Memory B cell (primary cell): ENCODE measurements around the gene SPINT4.
A peak's percentile ranks its signal among the peaks of the same experiment; 100 is the strongest.
"Not testable (repeated sequence)": the region's sequence is repeated elsewhere in the genome, so short reads cannot be mapped to it uniquely, and the experiment has no call there.

Experiments
- ATAC-seq: fragments of 150-1000 bp; cut with Tn5 transposase; 2 replicates; pipeline ENCODE4 v1.10.0; 2021; ENCODE audit warnings: low read depth, mild to moderate bottlenecking, moderate library complexity
- DNase-seq, 2 donors: peaks; one replicate each; pipeline ENCODE4 v3.0.0; 2022; ENCODE audit warnings: low spot score in 2 of 2
- H3K27ac Mint-ChIP-seq: one replicate; pipeline ENCODE4 v1.8.0; 2022; ENCODE audit warnings: mild to moderate bottlenecking, moderate library complexity, mixed read lengths
- H3K27me3 Mint-ChIP-seq: one replicate; pipeline ENCODE4 v1.8.0; 2022; ENCODE audit warnings: mixed read lengths
- H3K36me3 Mint-ChIP-seq: one replicate; pipeline ENCODE4 v1.8.0; 2022; ENCODE audit warnings: mild to moderate bottlenecking, mixed read lengths
- H3K4me1 Mint-ChIP-seq: one replicate; pipeline ENCODE4 v1.8.0; 2022; ENCODE audit warnings: mixed read lengths
- H3K4me3 Mint-ChIP-seq: one replicate; pipeline ENCODE4 v1.8.0; 2022; ENCODE audit warnings: mild to moderate bottlenecking, moderate library complexity, mixed read lengths
- H3K9me3 Mint-ChIP-seq: one replicate; pipeline ENCODE4 v1.8.0; 2022; ENCODE audit warnings: mixed read lengths

SPINT4 gene

GRCh38 chr20:45722047-45722446, at the start of gene SPINT4:
Gene SPINT4 (plus strand): TSS chr20:45722347. CDS start chr20:45722368, 21 bp downstream.
- ATAC-seq, result no peak
- Mint-ChIP-seq H3K4me3 (no peak within 1 kb of the TSS), H3K27me3 (peaks cover 4% of the 10 kb centered on the region), H3K4me1 (peaks cover 3% of the 10 kb centered on the region), H3K9me3 (peaks cover 3% of the 10 kb centered on the region), H3K27ac (no peak within 1 kb of the TSS), H3K36me3 (peaks cover 2% of the 10 kb centered on the region)
- no peak for DNase-seq

GRCh38 chr20:45672765-45673164, 49.4 kb upstream of the SPINT4 start:
- DNase-seq (no peak), ATAC-seq (no peak)
- Mint-ChIP-seq H3K36me3 (peaks cover 3% of the 10 kb centered on the region), H3K27me3 (peaks cover 11% of the 10 kb centered on the region), H3K4me3 (no peak overlapping the region), H3K9me3 (peaks cover 16% of the 10 kb centered on the region), H3K4me1 (no peaks in the 10 kb centered on the region), H3K27ac (no peak overlapping the region)

- Mint-ChIP-seq H3K4me3 (no peak overlapping the region), H3K36me3 (peaks cover 11% of the 10 kb centered on the region), H3K9me3 (peaks cover 26% of the 10 kb centered on the region), H3K27me3 (peaks cover 10% of the 10 kb centered on the region), H3K4me1 (no peaks in the 10 kb centered on the region), H3K27ac (no peak overlapping the region)
- DNase-seq, result no peak
- ATAC-seq, result no peak
Observed at GRCh38 chr20:45679650-45680049, 42.5 kb upstream of the SPINT4 start.

GRCh38 chr20:45685896-45686295, 36.3 kb upstream of the SPINT4 start:
- Mint-ChIP-seq H3K27me3 (peaks cover 9% of the 10 kb centered on the region), H3K4me3 (no peak overlapping the region), H3K27ac (no peak overlapping the region), H3K4me1 (peaks cover 2% of the 10 kb centered on the region), H3K36me3 (no peaks in the 10 kb centered on the region), H3K9me3 (peaks cover 1% of the 10 kb centered on the region)
- no peak for DNase-seq
- ATAC-seq, result no peak

DNA sequence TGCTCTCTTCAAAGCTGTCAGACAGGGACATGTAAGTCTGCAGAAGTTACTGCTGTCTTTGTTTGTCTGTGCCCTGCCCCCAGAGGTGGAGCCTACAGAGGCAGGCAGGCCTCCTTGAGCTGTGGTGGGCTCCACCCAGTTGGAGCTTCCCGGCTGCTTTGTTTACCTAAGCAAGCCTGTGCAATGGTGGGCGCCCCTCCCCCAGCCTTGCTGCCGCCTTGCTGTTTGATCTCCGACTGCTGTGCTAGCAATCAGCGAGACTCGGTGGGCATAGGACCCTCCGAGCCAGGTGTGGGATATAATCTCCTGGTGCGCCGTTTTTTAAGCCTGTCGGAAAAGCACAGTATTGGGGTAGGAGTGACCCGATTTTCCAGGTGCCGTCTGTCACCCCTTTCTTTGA, 28.8 kb upstream of the SPINT4 start:
- peaks cover 13% of the 10 kb centered on the region for H3K27me3 Mint-ChIP-seq
- not testable (repeated sequence) for H3K27ac Mint-ChIP-seq, H3K9me3 Mint-ChIP-seq, H3K4me3 Mint-ChIP-seq, ATAC-seq, H3K36me3 Mint-ChIP-seq, H3K4me1 Mint-ChIP-seq, DNase-seq

DNA sequence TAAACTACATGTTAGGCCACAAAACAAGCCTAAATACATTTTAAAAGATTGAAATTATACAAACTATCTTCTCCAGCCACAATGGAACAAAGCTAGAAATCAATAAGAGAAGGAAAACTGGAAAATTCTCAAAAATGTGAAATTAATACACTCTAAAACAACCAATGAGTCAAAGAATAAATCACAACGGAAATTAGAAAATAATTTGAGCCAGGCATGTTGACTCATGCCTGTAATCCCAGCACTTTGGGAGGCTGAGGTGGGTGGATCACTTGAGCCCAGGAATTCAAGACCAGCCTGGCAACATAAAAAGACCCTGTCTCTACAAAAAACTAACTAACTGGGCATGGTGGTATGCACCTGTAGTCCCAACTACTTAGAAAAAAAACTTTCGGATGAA, 26.7 kb upstream of the SPINT4 start:
- no peaks in the 10 kb centered on the region for H3K36me3 Mint-ChIP-seq

DNA sequence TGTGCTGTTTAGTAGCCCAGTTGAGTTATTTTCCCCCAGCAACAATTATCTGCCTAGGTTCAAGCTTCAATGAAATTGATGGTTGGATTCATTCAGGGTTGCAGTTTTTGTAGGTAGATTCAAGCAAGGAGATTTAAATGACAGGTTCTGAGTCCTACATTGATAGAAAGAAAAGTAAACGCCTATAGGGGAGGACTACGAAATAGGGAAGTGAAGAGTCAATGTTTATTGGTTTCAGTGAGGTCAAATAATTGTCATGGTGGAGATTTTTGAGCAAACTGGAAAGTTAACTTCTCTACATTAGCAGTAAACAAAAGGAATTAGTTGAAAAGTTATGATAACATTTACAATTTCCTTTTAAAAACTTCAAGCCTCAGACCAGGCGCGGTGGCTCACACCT, 21.0 kb upstream of the SPINT4 start:
- Mint-ChIP-seq H3K36me3 (no peaks in the 10 kb centered on the region), H3K9me3 (no peaks in the 10 kb centered on the region), H3K4me1 (peaks cover 9% of the 10 kb centered on the region), H3K27ac (no peak overlapping the region), H3K4me3 (no peak overlapping the region), H3K27me3 (peaks cover 5% of the 10 kb centered on the region)
- DNase-seq, result no peak
- peak; percentile 46 for ATAC-seq

More for the DNA sequence above, 26.7 kb upstream of the SPINT4 start:
- H3K27ac Mint-ChIP-seq, result no peak overlapping the region
- peaks cover 11% of the 10 kb centered on the region for H3K27me3 Mint-ChIP-seq
- DNase-seq, result no peak
- H3K4me1 Mint-ChIP-seq, result peaks cover 2% of the 10 kb centered on the region
- H3K9me3 Mint-ChIP-seq, result peaks cover 1% of the 10 kb centered on the region
- H3K4me3 Mint-ChIP-seq, result no peak overlapping the region
- no peak for ATAC-seq

GRCh38 chr20:45701873-45702272, 20.3 kb upstream of the SPINT4 start, which contains the start of gene WFDC13:
Gene WFDC13 (plus strand): TSS chr20:45702038. CDS start chr20:45702124, 86 bp downstream.
- Mint-ChIP-seq H3K4me3 (no peak within 1 kb of the TSS), H3K4me1 (peaks cover 9% of the 10 kb centered on the region), H3K27me3 (peaks cover 5% of the 10 kb centered on the region), H3K27ac (no peak within 1 kb of the TSS), H3K36me3 (no peaks in the 10 kb centered on the region), H3K9me3 (no peaks in the 10 kb centered on the region)
- ATAC-seq (no peak), DNase-seq (no peak)

GRCh38 chr20:45704969-45705637, 17.0 kb upstream of the SPINT4 start, which contains the start of gene WFDC10B:
Gene WFDC10B (minus strand): TSS chr20:45705019. CDS start chr20:45685992, 19,027 bp downstream.
- ATAC-seq, result no peak
- Mint-ChIP-seq H3K36me3 (no peaks in the 10 kb centered on the region), H3K27ac (no peak within 1 kb of the TSS), H3K27me3 (peaks cover 5% of the 10 kb centered on the region), H3K4me1 (peaks cover 7% of the 10 kb centered on the region), H3K9me3 (peaks cover 1% of the 10 kb centered on the region), H3K4me3 (no peak within 1 kb of the TSS)
- no peak for DNase-seq

GRCh38 chr20:45716141-45716688, 5.9 kb upstream of the SPINT4 start:
- not testable (repeated sequence) for H3K36me3 Mint-ChIP-seq, H3K9me3 Mint-ChIP-seq, H3K27me3 Mint-ChIP-seq, DNase-seq
- Mint-ChIP-seq H3K27ac (peak overlapping the region; percentile 19), H3K4me1 (peaks cover 13% of the 10 kb centered on the region), H3K4me3 (peak overlapping the region; percentile 8)
- ATAC-seq, result peak; percentile 51

- Mint-ChIP-seq H3K27me3 (peaks cover 3% of the 10 kb centered on the region), H3K27ac (no peak overlapping the region), H3K4me3 (no peak overlapping the region), H3K36me3 (no peaks in the 10 kb centered on the region), H3K9me3 (no peaks in the 10 kb centered on the region), H3K4me1 (peaks cover 4% of the 10 kb centered on the region)
- no peak for ATAC-seq
- no peak for DNase-seq
Observed at GRCh38 chr20:45725134-45725533, 3.0 kb downstream of the SPINT4 start.

GRCh38 chr20:45727044-45727443, 4.9 kb downstream of the SPINT4 start:
- Mint-ChIP-seq H3K36me3 (peaks cover 2% of the 10 kb centered on the region), H3K27me3 (peaks cover 6% of the 10 kb centered on the region), H3K9me3 (peaks cover 5% of the 10 kb centered on the region), H3K4me1 (peaks cover 4% of the 10 kb centered on the region), H3K27ac (no peak overlapping the region), H3K4me3 (no peak overlapping the region)
- DNase-seq (no peak), ATAC-seq (no peak)

GRCh38 chr20:45732199-45732598, 10.1 kb downstream of the SPINT4 start:
- Mint-ChIP-seq H3K27ac (no peak overlapping the region), H3K36me3 (peaks cover 5% of the 10 kb centered on the region), H3K4me3 (no peak overlapping the region), H3K27me3 (peaks cover 11% of the 10 kb centered on the region), H3K4me1 (no peaks in the 10 kb centered on the region), H3K9me3 (peaks cover 8% of the 10 kb centered on the region)
- DNase-seq (no peak), ATAC-seq (no peak)

- Mint-ChIP-seq H3K4me3 (no peak overlapping the region), H3K36me3 (peaks cover 5% of the 10 kb centered on the region), H3K27ac (no peak overlapping the region), H3K9me3 (peaks cover 6% of the 10 kb centered on the region), H3K4me1 (no peaks in the 10 kb centered on the region), H3K27me3 (peaks cover 9% of the 10 kb centered on the region)
- ATAC-seq (no peak), DNase-seq (no peak)
Observed at GRCh38 chr20:45735552-45735951, 13.4 kb downstream of the SPINT4 start.

GRCh38 chr20:45735988-45736387, 13.8 kb downstream of the SPINT4 start:
- Mint-ChIP-seq H3K4me3 (no peak overlapping the region), H3K36me3 (peaks cover 3% of the 10 kb centered on the region), H3K27ac (no peak overlapping the region), H3K27me3 (peaks cover 8% of the 10 kb centered on the region), H3K9me3 (peaks cover 4% of the 10 kb centered on the region), H3K4me1 (no peaks in the 10 kb centered on the region)
- no peak for ATAC-seq
- DNase-seq, result no peak
